Mucosa of descending colon (tissue), 3 donors: ENCODE measurements around the gene GRIN2C. TPM values are rescaled to one million over a fixed set of nuclear protein-coding genes. Genes with fewer than 3 reads are reported as not detected.
A peak's percentile ranks its signal among the peaks of the same experiment; 100 is the strongest.

Source experiments
- ATAC-seq: fragments of 200-7000 bp; cut with Tn5 transposase; one replicate; pipeline ENCODE4 v1.9.1; 2020; ENCODE audit warnings: mild to moderate bottlenecking, moderate library complexity
- DNase-seq, 3 donors: peaks; one replicate each; pipeline ENCODE4 v3.0.0-alpha.2; 2020
- H3K36me3 ChIP-seq: fragments of 200-600 bp; one replicate; pipeline ENCODE4 v1.8.0; 2021; ENCODE audit warnings: low read depth, mild to moderate bottlenecking
- H3K4me1 ChIP-seq: fragments of 200-600 bp; one replicate; pipeline ENCODE4 v1.8.0; 2021; ENCODE audit warnings: low read depth, mild to moderate bottlenecking
- H3K4me3 ChIP-seq: fragments of 200-600 bp; one replicate; pipeline ENCODE4 v1.8.0; 2021; ENCODE audit warnings: mild to moderate bottlenecking
- H3K9me3 ChIP-seq: fragments of 200-600 bp; one replicate; pipeline ENCODE4 v1.8.0; 2021; ENCODE audit warnings: mild to moderate bottlenecking
- CTCF ChIP-seq: fragments of 200-600 bp; IDR thresholded peaks from one replicate; pipeline ENCODE4 v1.8.0; 2022; ENCODE audit warnings: antibody characterized with exemption, mild to moderate bottlenecking
- intact Hi-C, 2 donors: fragments of 100-400 bp; cut with DNase I in 1 of 2; cut with micrococcal nuclease in 1 of 2; formaldehyde crosslinking; loops; one replicate each; pipeline versions ENCODE4 v1.11.0 to v1.11.1; 2022; cut with DNase I, micrococcal nuclease
- total RNA-seq, 3 donors: library from RNA; stranded (reverse); fragmentation: NEBNext Ultra II Directional in 2 of 3; extraction: Animal tissue kit (Norgen Biotek cat#: 25700) in 2 of 3; gene quantifications; one replicate each; pipeline versions ENCODE4 v1.2.1 to v1.2.4, GENCODE V29; 2021 to 2023
- donor health status: DM: no; HTN: no; CAD: no; lungs with moderate emphysema.
- donor health status: DM: no; HTN: no; CAD: no.
- donor health status: DM: no; HTN: yes; CAD: no.

GRIN2C gene
- total RNA-seq, 3 donors from 2014 or later = 0.35 to 1.4 (median 0.55) TPM

- DNase-seq = no peak
- TF ChIP-seq CTCF = no peak
- Histone ChIP-seq H3K4me3 (no peak overlapping the region), H3K4me1 (peaks cover 20% of the 10 kb centered on the region), H3K36me3 (no peaks in the 10 kb centered on the region), H3K9me3 (no peaks in the 10 kb centered on the region)
- ATAC-seq = no peak
- intact Hi-C loops = loop anchor here (5.0 kb wide), 2 partner anchors 71 to 121 kb away; no protein-coding TSS in a partner anchor
Measured at GRCh38 chr17:74862919-74863318, 3.2 kb upstream of the GRIN2C start.

GRCh38 chr17:74862108-74862901, 2.6 kb upstream of the GRIN2C start:
- no peak overlapping the region for H3K4me3 ChIP-seq
- H3K36me3 ChIP-seq = no peaks in the 10 kb centered on the region
- ATAC-seq = peak; percentile 53
- H3K4me1 ChIP-seq = peaks cover 20% of the 10 kb centered on the region
- intact Hi-C loops = loop anchor here (5.0 kb wide), 2 partner anchors 70 to 120 kb away; no protein-coding TSS in a partner anchor
- no peaks in the 10 kb centered on the region for H3K9me3 ChIP-seq
- TF ChIP-seq CTCF = peak; percentile 42
- peak in 2 of 3 donors; percentile 64 to 69 for DNase-seq

- Histone ChIP-seq H3K36me3 (no peaks in the 10 kb centered on the region), H3K4me3 (no peak overlapping the region), H3K4me1 (peaks cover 20% of the 10 kb centered on the region), H3K9me3 (no peaks in the 10 kb centered on the region)
- intact Hi-C loops = loop anchor here (5.0 kb wide), 2 partner anchors 69 to 119 kb away; no protein-coding TSS in a partner anchor
- ATAC-seq (no peak), DNase-seq (no peak)
- no peak for TF ChIP-seq CTCF
Measured at GRCh38 chr17:74861662-74862107, 2.0 kb upstream of the GRIN2C start.

GRCh38 chr17:74860872-74861661, 1.4 kb upstream of the GRIN2C start:
- no peaks in the 10 kb centered on the region for H3K9me3 ChIP-seq
- no peak for ATAC-seq
- H3K4me1 ChIP-seq = peaks cover 20% of the 10 kb centered on the region
- DNase-seq = no peak
- no peak overlapping the region for H3K4me3 ChIP-seq
- no peak for TF ChIP-seq CTCF
- intact Hi-C loops = loop anchor here (5.0 kb wide), 2 partner anchors 69 to 119 kb away; no protein-coding TSS in a partner anchor
- no peaks in the 10 kb centered on the region for H3K36me3 ChIP-seq

- no peaks in the 10 kb centered on the region for H3K9me3 ChIP-seq
- DNase-seq = no peak
- H3K4me3 ChIP-seq = no peak overlapping the region
- H3K4me1 ChIP-seq = peaks cover 20% of the 10 kb centered on the region
- intact Hi-C loops = loop anchor here (5.0 kb wide), 2 partner anchors 68 to 118 kb away; no protein-coding TSS in a partner anchor
- no peak for TF ChIP-seq CTCF
- ATAC-seq = no peak
- H3K36me3 ChIP-seq = no peaks in the 10 kb centered on the region
Measured at GRCh38 chr17:74860229-74860871, 665 bp upstream of the GRIN2C start.
